Parathyroid adenoma (tissue), 2 donors: ENCODE data around the gene SIPA1L2.

ENCODE experiments used
- H2AFZ ChIP-seq: fragments of 300-600 bp; sonication (generic); one replicate; pipeline ENCODE4 v1.7.0; 2017; ENCODE audit warnings: antibody characterized with exemption, mild to moderate bottlenecking
- H3K27ac ChIP-seq: fragments of 300-600 bp; sonication (generic); one replicate; pipeline ENCODE4 v1.7.0; 2017
- H3K27me3 ChIP-seq: fragments of 300-600 bp; sonication (generic); one replicate; pipeline ENCODE4 v1.7.0; 2017; ENCODE audit warnings: low read length; ENCODE audit not compliant: control insufficient read depth, insufficient read depth
- H3K36me3 ChIP-seq: fragments of 300-600 bp; sonication (generic); one replicate; pipeline ENCODE4 v1.7.0; 2017; ENCODE audit warnings: low read length; ENCODE audit not compliant: control insufficient read depth, insufficient read depth
- H3K4me1 ChIP-seq: fragments of 300-600 bp; sonication (generic); one replicate; pipeline ENCODE4 v1.7.0; 2017; ENCODE audit warnings: control low read depth
- H3K4me2 ChIP-seq: fragments of 300-600 bp; sonication (generic); one replicate; pipeline ENCODE4 v1.7.0; 2017; ENCODE audit warnings: low read length
- H3K4me3 ChIP-seq: fragments of 300-600 bp; sonication (generic); one replicate; pipeline ENCODE4 v1.7.0; 2017; ENCODE audit warnings: low read depth, low read length
- H3K79me2 ChIP-seq: fragments of 300-600 bp; sonication (generic); one replicate; pipeline ENCODE4 v1.7.0; 2017; ENCODE audit warnings: control low read depth
- H3K9ac ChIP-seq: fragments of 300-600 bp; sonication (generic); one replicate; pipeline ENCODE4 v1.7.0; 2017; ENCODE audit warnings: mild to moderate bottlenecking
- H3K9me3 ChIP-seq: fragments of 300-600 bp; sonication (generic); one replicate; pipeline ENCODE4 v1.7.0; 2017; ENCODE audit warnings: low read length; ENCODE audit not compliant: control insufficient read depth
- CTCF ChIP-seq: fragments of 300-600 bp; sonication (generic); IDR thresholded peaks from one replicate; pipeline ENCODE4 v1.7.0; 2017; ENCODE audit warnings: antibody characterized with exemption, mild to moderate bottlenecking
- donor health status: primary hyperparathyroidism.

Gene SIPA1L2

DNA sequence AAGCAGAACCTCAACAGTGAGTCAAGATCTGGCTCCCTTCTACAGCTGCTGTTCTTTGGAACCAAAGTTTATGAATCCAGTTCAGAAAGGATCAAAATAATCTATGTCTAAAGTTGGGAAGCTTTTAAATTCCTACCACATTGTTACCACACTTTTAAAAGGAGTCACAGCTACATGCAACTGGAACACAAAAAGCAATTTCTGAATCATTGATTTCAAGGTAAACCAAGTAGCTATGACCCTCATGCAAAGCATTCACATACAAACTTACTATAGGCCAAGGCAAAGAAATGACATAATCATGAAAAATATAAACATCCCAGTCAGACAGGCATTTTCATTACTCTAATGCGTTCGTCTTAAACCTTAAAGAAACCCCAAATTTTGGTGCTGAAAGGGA is 3.5 kb downstream of the SIPA1L2 start:
- no peak for TF ChIP-seq CTCF
- Histone ChIP-seq H3K9ac (no peak overlapping the region), H2AFZ (no peak overlapping the region), H3K4me3 (no peak overlapping the region), H3K9me3 (no peaks in the 10 kb centered on the region), H3K27ac (no peak overlapping the region), H3K27me3 (no peaks in the 10 kb centered on the region), H3K4me2 (no peak overlapping the region), H3K36me3 (no peaks in the 10 kb centered on the region), H3K79me2 (no peaks in the 10 kb centered on the region), H3K4me1 (peaks cover 4% of the 10 kb centered on the region)

DNA sequence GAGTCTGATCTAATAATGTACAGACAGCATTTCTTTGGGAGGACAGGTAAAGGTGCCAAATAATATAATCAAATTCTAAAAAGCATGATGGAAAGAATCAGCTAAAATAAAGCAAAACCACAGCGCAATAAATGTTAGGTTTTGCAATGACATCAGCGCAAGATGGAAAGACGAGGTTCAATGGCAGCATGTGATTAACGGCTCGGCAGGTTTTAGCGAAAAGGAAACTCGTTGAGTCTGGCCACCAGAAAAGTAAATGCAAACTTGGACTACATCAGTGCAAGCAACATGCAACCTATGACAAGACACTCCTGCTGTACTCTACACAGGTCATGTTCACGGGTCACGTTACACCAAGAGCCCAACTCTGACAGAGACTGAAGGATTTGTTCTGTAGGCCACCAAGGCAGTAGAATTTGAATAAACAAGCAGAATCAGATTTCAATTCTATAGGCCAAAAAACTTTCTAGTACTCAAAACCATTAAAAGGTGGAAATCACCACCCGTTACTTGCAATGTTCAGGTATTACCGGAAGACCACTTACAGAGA is 4.5 kb downstream of the SIPA1L2 start:
- no peak overlapping the region for H3K27ac ChIP-seq

GRCh38 chr1:232624546-232625281 is 5.2 kb downstream of the SIPA1L2 start:
- H3K36me3 ChIP-seq: no peaks in the 10 kb centered on the region
- no peak overlapping the region for H3K4me3 ChIP-seq
- no peaks in the 10 kb centered on the region for H3K9me3 ChIP-seq
- no peak overlapping the region for H3K4me2 ChIP-seq
- no peaks in the 10 kb centered on the region for H3K79me2 ChIP-seq
- no peak for TF ChIP-seq CTCF
- no peak overlapping the region for H3K9ac ChIP-seq
- H2AFZ ChIP-seq: no peak overlapping the region
- H3K27me3 ChIP-seq: no peaks in the 10 kb centered on the region
- no peak overlapping the region for H3K27ac ChIP-seq
- peaks cover 4% of the 10 kb centered on the region for H3K4me1 ChIP-seq

More for the DNA sequence above, 4.5 kb downstream of the SIPA1L2 start:
- H3K9ac ChIP-seq: no peak overlapping the region
- H3K4me1 ChIP-seq: peaks cover 4% of the 10 kb centered on the region
- H3K36me3 ChIP-seq: no peaks in the 10 kb centered on the region
- H3K27me3 ChIP-seq: no peaks in the 10 kb centered on the region
- H3K4me2 ChIP-seq: no peak overlapping the region
- no peak overlapping the region for H3K4me3 ChIP-seq
- TF ChIP-seq CTCF: no peak
- no peaks in the 10 kb centered on the region for H3K79me2 ChIP-seq
- H3K9me3 ChIP-seq: no peaks in the 10 kb centered on the region
- H2AFZ ChIP-seq: no peak overlapping the region

- Histone ChIP-seq H3K36me3 (no peaks in the 10 kb centered on the region), H3K4me1 (peaks cover 3% of the 10 kb centered on the region), H3K9ac (no peak overlapping the region), H3K4me2 (no peak overlapping the region), H3K4me3 (no peak overlapping the region), H3K27ac (no peak overlapping the region), H3K9me3 (no peaks in the 10 kb centered on the region), H2AFZ (no peak overlapping the region), H3K27me3 (no peaks in the 10 kb centered on the region), H3K79me2 (no peaks in the 10 kb centered on the region)
- TF ChIP-seq CTCF: no peak
These were observed 7.0 kb downstream of the SIPA1L2 start for GRCh38 chr1:232622981-232623380.

DNA sequence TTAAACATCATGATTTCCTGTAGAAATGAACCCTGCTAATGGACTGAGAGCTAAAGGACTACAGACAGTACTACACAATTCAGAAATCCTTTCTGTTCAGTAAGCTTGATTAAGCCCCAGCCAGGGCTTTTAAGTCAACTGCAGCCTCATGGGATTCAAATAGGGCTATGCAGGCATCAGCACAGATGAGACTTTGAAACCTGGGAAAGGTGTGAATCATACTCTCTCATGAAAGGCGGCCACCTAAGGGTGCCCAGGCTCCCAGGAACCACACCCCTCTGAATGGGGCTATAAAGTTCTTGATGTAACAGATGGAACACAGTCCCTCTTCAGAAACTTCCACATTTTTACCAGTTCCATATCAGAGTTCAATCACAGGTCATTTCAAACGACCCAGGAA is 7.6 kb downstream of the SIPA1L2 start:
- H3K9me3 ChIP-seq: no peaks in the 10 kb centered on the region
- H3K4me1 ChIP-seq: no peaks in the 10 kb centered on the region
- no peaks in the 10 kb centered on the region for H3K27me3 ChIP-seq
- H2AFZ ChIP-seq: no peak overlapping the region
- no peak overlapping the region for H3K27ac ChIP-seq
- H3K4me2 ChIP-seq: no peak overlapping the region
- TF ChIP-seq CTCF: no peak
- no peaks in the 10 kb centered on the region for H3K36me3 ChIP-seq
- no peaks in the 10 kb centered on the region for H3K79me2 ChIP-seq
- no peak overlapping the region for H3K9ac ChIP-seq
- no peak overlapping the region for H3K4me3 ChIP-seq
